H9 (cell line): ENCODE results near the gene CRELD2. TPM values are rescaled to one million over a fixed set of nuclear protein-coding genes. Genes with fewer than 3 reads are reported as not detected.

Experiments used
- DNase-seq: peaks from one replicate; pipeline ENCODE4 v3.0.0-alpha.2; 2017
- H2AFZ ChIP-seq: one replicate; pipeline ENCODE4 v1.6.1; 2013; ENCODE audit warnings: mild to moderate bottlenecking, low read length, control low read depth, moderate library complexity
- H2AK5ac ChIP-seq: 2 replicates; pipeline ENCODE4 v1.6.1; 2013; ENCODE audit warnings: low read length, control low read depth, mixed read lengths; ENCODE audit not compliant: insufficient read length
- H2BK120ac ChIP-seq: one replicate; pipeline ENCODE4 v1.6.1; 2013; ENCODE audit warnings: low read depth, mild to moderate bottlenecking, low read length, control low read depth, inconsistent platforms; ENCODE audit not compliant: poor library complexity, severe bottlenecking
- H2BK12ac ChIP-seq: 2 replicates; pipeline ENCODE4 v1.6.1; 2013; ENCODE audit warnings: low read length, control low read depth, mixed read lengths, low read depth; ENCODE audit not compliant: insufficient read length
- H2BK15ac ChIP-seq: 2 replicates; pipeline ENCODE4 v1.6.1; 2013; ENCODE audit warnings: low read depth, low read length, control low read depth
- H2BK20ac ChIP-seq: one replicate; pipeline ENCODE4 v1.6.1; 2013; ENCODE audit warnings: low read depth, mild to moderate bottlenecking, low read length, control low read depth, inconsistent platforms; ENCODE audit not compliant: poor library complexity, severe bottlenecking
- H2BK5ac ChIP-seq: 2 replicates; pipeline ENCODE4 v1.6.1; 2013; ENCODE audit warnings: low read length, control low read depth, mixed read lengths; ENCODE audit not compliant: insufficient read length
- H3K14ac ChIP-seq: 2 replicates; pipeline ENCODE4 v1.6.1; 2013; ENCODE audit warnings: low read length, control low read depth; ENCODE audit not compliant: insufficient read depth
- H3K18ac ChIP-seq: 2 replicates; pipeline ENCODE4 v1.6.1; 2013; ENCODE audit warnings: low read depth, mild to moderate bottlenecking, mixed read lengths, low read length, control low read depth; ENCODE audit not compliant: insufficient read length
- H3K23ac ChIP-seq: 2 replicates; pipeline ENCODE4 v1.6.1; 2013; ENCODE audit warnings: low read length, control low read depth, mixed read lengths, low read depth; ENCODE audit not compliant: insufficient read length
- H3K23me2 ChIP-seq: 2 replicates; pipeline ENCODE4 v1.6.1; 2013; ENCODE audit warnings: low read depth, mild to moderate bottlenecking, mixed read lengths, low read length, control low read depth; ENCODE audit not compliant: insufficient read length, poor library complexity, severe bottlenecking
- H3K27ac ChIP-seq: 2 replicates; pipeline ENCODE4 v1.5.1; 2013; ENCODE audit warnings: low read length, control low read depth, mixed read lengths, low read depth; ENCODE audit not compliant: insufficient read length
- H3K27me3 ChIP-seq: 2 replicates; pipeline ENCODE4 v1.6.1; 2013; ENCODE audit warnings: low read length, control low read depth, inconsistent platforms; ENCODE audit not compliant: insufficient read depth
- H3K4ac ChIP-seq: 2 replicates; pipeline ENCODE4 v1.6.1; 2013; ENCODE audit warnings: low read depth, mild to moderate bottlenecking, control low read depth, inconsistent platforms, low read length, moderate library complexity
- H3K4me1 ChIP-seq: 2 replicates; pipeline ENCODE4 v1.6.1; 2013; ENCODE audit warnings: low read length, control low read depth, inconsistent platforms; ENCODE audit not compliant: insufficient read depth
- H3K4me2 ChIP-seq: 2 replicates; pipeline ENCODE4 v1.6.1; 2013; ENCODE audit warnings: low read length, control low read depth, mixed read lengths; ENCODE audit not compliant: insufficient read length, insufficient read depth
- H3K56ac ChIP-seq: 2 replicates; pipeline ENCODE4 v1.6.1; 2013; ENCODE audit warnings: low read depth, mild to moderate bottlenecking, mixed read lengths, low read length, control low read depth; ENCODE audit not compliant: insufficient read length
- H3K79me1 ChIP-seq: 2 replicates; pipeline ENCODE4 v1.6.1; 2013; ENCODE audit warnings: low read depth, mild to moderate bottlenecking, moderate library complexity, low read length, control low read depth, inconsistent platforms; ENCODE audit not compliant: insufficient read depth, poor library complexity, severe bottlenecking
- H3K79me2 ChIP-seq: 2 replicates; pipeline ENCODE4 v1.6.1; 2013; ENCODE audit warnings: low read length, control low read depth, inconsistent platforms; ENCODE audit not compliant: insufficient read depth
- H3K9ac ChIP-seq: 2 replicates; pipeline ENCODE4 v1.6.1; 2013; ENCODE audit warnings: low read length, control low read depth, mixed read lengths; ENCODE audit not compliant: insufficient read length; ENCODE audit errors: extremely low read depth
- H3K9me3 ChIP-seq: one replicate; pipeline ENCODE4 v1.6.1; 2013; ENCODE audit warnings: low read depth, low read length, inconsistent platforms; ENCODE audit not compliant: control insufficient read depth
- H3T11ph ChIP-seq: one replicate; pipeline ENCODE4 v1.6.1; 2013; ENCODE audit warnings: mild to moderate bottlenecking, low read length, control low read depth, inconsistent platforms
- H4K20me1 ChIP-seq: one replicate; pipeline ENCODE4 v1.6.1; 2013; ENCODE audit not compliant: control insufficient read depth, insufficient read length, insufficient read depth
- H4K5ac ChIP-seq: 2 replicates; pipeline ENCODE4 v1.6.1; 2013; ENCODE audit warnings: low read depth, mild to moderate bottlenecking, mixed read lengths, low read length, control low read depth; ENCODE audit not compliant: insufficient read length
- H4K8ac ChIP-seq: replicated peaks from 2 replicates; pipeline ENCODE4 v1.6.1; 2013; ENCODE audit warnings: low read length, control low read depth, mixed read lengths, low read depth; ENCODE audit not compliant: insufficient read length
- H4K91ac ChIP-seq: 2 replicates; pipeline ENCODE4 v1.6.1; 2013; ENCODE audit warnings: low read depth, mild to moderate bottlenecking, moderate library complexity, mixed read lengths, low read length, control low read depth; ENCODE audit not compliant: insufficient read length
- H3K27ac Mint-ChIP-seq, 3 experiments: 2 replicates in 2 of 3; 3 replicates in 1 of 3; pipeline ENCODE4 v1.8.0; 2020 to 2021; ENCODE audit warnings: mixed read lengths in 3 of 3, mild to moderate bottlenecking in 1 of 3, moderate library complexity in 1 of 3
- H3K27me3 Mint-ChIP-seq: 2 replicates; pipeline ENCODE4 v1.8.0; 2021; ENCODE audit warnings: low read depth, mild to moderate bottlenecking, moderate library complexity, mixed read lengths
- H3K36me3 Mint-ChIP-seq, 3 experiments: 2 replicates in 2 of 3; 3 replicates in 1 of 3; pipeline ENCODE4 v1.8.0; 2020 to 2021; ENCODE audit warnings: low read depth in 3 of 3, mixed read lengths in 3 of 3; ENCODE audit not compliant: insufficient read depth in 1 of 3
- H3K4me1 Mint-ChIP-seq, 2 experiments: 2 replicates each; pipeline ENCODE4 v1.8.0; 2020; ENCODE audit warnings: mixed read lengths in 2 of 2
- H3K4me3 Mint-ChIP-seq, 2 experiments: 2 replicates in 1 of 2; 3 replicates in 1 of 2; pipeline ENCODE4 v1.8.0; 2020 to 2021; ENCODE audit warnings: mild to moderate bottlenecking in 2 of 2, mixed read lengths in 2 of 2, moderate library complexity in 1 of 2
- H3K9me3 Mint-ChIP-seq, 2 experiments: 2 replicates in 1 of 2; 3 replicates in 1 of 2; pipeline ENCODE4 v1.8.0; 2020; ENCODE audit warnings: mild to moderate bottlenecking in 2 of 2, mixed read lengths in 2 of 2, moderate library complexity in 1 of 2
- WGBS: extraction: QIAGEN DNeasy Blood & Tissue Kit; methylation state at CpG from one replicate; pipeline ENCODE4 v1.1.7; 2013; ENCODE audit warnings: missing lambda C conversion rate, low lambda C conversion rate, mixed read lengths; ENCODE audit not compliant: insufficient read length; ENCODE audit errors: extremely low coverage; 5-methylcytosine and 5-hydroxymethylcytosine counted together
- total RNA-seq: library from RNA; stranded (reverse); gene quantifications from 2 replicates; pipeline ENCODE4 v1.2.1, GENCODE V29; 2021
- TF ChIP-seq, protein P1 (sequence below): fragments of 200-600 bp; sonication (generic); conservative IDR thresholded peaks from 3 replicates; pipeline ENCODE4 v1.8.0; 2021; ENCODE audit warnings: antibody characterized with exemption, mild to moderate bottlenecking

CRELD2 gene
- total RNA-seq, 1 experiment from 2014 or later, result 34.7 TPM

DNA sequence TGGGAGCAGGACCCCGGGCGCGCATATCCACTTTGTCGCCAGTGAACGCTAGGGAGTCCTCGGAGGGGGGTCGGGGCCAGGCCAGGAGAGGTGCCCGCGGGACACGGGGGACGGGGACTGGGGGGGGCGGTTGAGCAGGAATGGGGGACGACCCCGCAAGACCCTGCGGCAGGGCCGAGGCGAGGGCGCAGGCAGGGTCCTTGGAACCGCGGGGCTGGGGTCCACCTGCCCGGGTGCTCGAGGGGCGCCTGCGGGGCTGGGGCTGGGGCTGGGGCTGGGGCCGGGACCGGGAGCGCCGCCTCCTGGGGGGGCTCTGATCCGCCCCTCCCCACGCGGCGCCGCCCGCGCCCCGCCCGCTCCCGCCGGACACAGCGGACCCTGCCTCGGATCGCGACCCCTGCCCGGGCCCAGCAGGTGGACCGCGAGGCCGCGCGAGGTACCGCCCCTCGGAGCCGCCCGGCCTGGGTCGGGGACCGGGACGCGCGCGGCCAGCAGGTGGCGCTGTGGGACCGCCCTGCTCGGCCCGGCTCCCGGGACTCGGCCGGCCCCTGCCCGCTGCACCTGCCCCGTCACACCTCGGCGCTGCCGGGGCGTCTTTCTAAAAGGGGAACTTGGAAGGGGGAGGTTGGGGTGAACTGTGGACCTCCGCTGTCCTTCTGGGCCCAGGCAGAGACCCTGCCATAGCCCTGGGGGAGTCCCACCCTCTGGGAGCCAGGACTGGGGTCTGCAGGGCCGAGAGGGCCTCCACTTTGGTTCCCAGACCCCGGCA, 11.0 kb downstream of the CRELD2 start:
- no peaks in the 10 kb centered on the region for H3K4me1 ChIP-seq
- no peak overlapping the region for H2AFZ ChIP-seq
- H3K4ac ChIP-seq, result no peak overlapping the region
- H4K5ac ChIP-seq, result no peak overlapping the region
- H3K4me3 Mint-ChIP-seq, result peak overlapping the region in 1 of 2 experiments; percentile 51; a peak in 2 of 5 replicates
- TF ChIP-seq, protein P1, sequence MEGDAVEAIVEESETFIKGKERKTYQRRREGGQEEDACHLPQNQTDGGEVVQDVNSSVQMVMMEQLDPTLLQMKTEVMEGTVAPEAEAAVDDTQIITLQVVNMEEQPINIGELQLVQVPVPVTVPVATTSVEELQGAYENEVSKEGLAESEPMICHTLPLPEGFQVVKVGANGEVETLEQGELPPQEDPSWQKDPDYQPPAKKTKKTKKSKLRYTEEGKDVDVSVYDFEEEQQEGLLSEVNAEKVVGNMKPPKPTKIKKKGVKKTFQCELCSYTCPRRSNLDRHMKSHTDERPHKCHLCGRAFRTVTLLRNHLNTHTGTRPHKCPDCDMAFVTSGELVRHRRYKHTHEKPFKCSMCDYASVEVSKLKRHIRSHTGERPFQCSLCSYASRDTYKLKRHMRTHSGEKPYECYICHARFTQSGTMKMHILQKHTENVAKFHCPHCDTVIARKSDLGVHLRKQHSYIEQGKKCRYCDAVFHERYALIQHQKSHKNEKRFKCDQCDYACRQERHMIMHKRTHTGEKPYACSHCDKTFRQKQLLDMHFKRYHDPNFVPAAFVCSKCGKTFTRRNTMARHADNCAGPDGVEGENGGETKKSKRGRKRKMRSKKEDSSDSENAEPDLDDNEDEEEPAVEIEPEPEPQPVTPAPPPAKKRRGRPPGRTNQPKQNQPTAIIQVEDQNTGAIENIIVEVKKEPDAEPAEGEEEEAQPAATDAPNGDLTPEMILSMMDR, result no peak; the same call in none of the 3 replicates
- no peak overlapping the region for H3K9ac ChIP-seq
- H3K23me2 ChIP-seq, result no peaks in the 10 kb centered on the region
- no peak overlapping the region for H2BK15ac ChIP-seq
- peaks cover 3 to 11% of the 10 kb centered on the region in 2 experiments; a peak in 2 of 4 replicates for H3K4me1 Mint-ChIP-seq
- no CpG with 5 or more reads among the region's 75 CpGs for WGBS
- H3K4me2 ChIP-seq, result no peak overlapping the region
- H4K91ac ChIP-seq, result no peak overlapping the region
- H3K18ac ChIP-seq, result no peak overlapping the region
- no peak overlapping the region for H3T11ph ChIP-seq
- H2BK120ac ChIP-seq, result no peak overlapping the region
- peaks cover 0 to 12% (median 0%) of the 10 kb centered on the region in 3 experiments; a peak in 2 of 7 replicates for H3K36me3 Mint-ChIP-seq
- no peak overlapping the region for H3K23ac ChIP-seq
- no peaks in the 10 kb centered on the region for H3K79me2 ChIP-seq
- H2BK12ac ChIP-seq, result no peak overlapping the region
- no peaks in the 10 kb centered on the region; the same call in 1 of the 2 replicates for H3K27me3 ChIP-seq
- H2AK5ac ChIP-seq, result no peak overlapping the region
- no peaks in the 10 kb centered on the region for H3K9me3 ChIP-seq
- H3K79me1 ChIP-seq, result no peaks in the 10 kb centered on the region
- H3K27me3 Mint-ChIP-seq, result peaks cover 26% of the 10 kb centered on the region
- no peak overlapping the region for H2BK20ac ChIP-seq
- no peak overlapping the region for H2BK5ac ChIP-seq
- no peak overlapping the region for H4K8ac ChIP-seq
- no peaks in the 10 kb centered on the region for H4K20me1 ChIP-seq
- no peak overlapping the region for H3K14ac ChIP-seq
- DNase-seq, result peak; percentile 74
- H3K9me3 Mint-ChIP-seq, result no peaks in the 10 kb centered on the region
- no peak overlapping the region for H3K27ac ChIP-seq
- no peak overlapping the region for H3K56ac ChIP-seq
- H3K27ac Mint-ChIP-seq, result no peak overlapping the region
